ENCODE data around the gene TSPAN33. TPM values are rescaled to one million over a fixed set of nuclear protein-coding genes. Genes with fewer than 3 reads are reported as not detected.

Gene TSPAN33
- total and polyA plus RNA-seq, 2 of the 13 experiments (the other 11 are each of a cell fraction or from before 2014, with no cell fraction given), result 15.3 to 16.5 TPM

- TF ChIP-seq SIN3B (IDR thresholded peaks at IDR 0.05; ENCODE audit: low read length) (no peak), SRF (IDR thresholded peaks at IDR 0.05; ENCODE audit: low read depth, low read length) (no peak), ZSCAN25 (CRISPR knock-in tag; IDR thresholded peaks at IDR 0.05) (no peak), TBX3 (IDR thresholded peaks at IDR 0.05; ENCODE audit: borderline replicate concordance) (no peak), ZNF7 (CRISPR knock-in tag; IDR thresholded peaks at IDR 0.05) (no peak), AGO2 (optimal IDR thresholded peaks at IDR 0.05; ENCODE audit: low read depth, low read length) (no peak), GTF3A (CRISPR knock-in tag; conservative IDR thresholded peaks at IDR 0.05) (no peak), SATB2 (CRISPR knock-in tag; IDR thresholded peaks at IDR 0.05) (no peak), JUN (CRISPR knock-in tag; IDR thresholded peaks at IDR 0.05) (no peak), ZNF33B (CRISPR knock-in tag; IDR thresholded peaks at IDR 0.05) (no peak), ZNF780A (CRISPR knock-in tag; IDR thresholded peaks at IDR 0.05) (no peak), FOXA3 (CRISPR knock-in tag; IDR thresholded peaks at IDR 0.05) (peak; percentile 68), PHB2 (IDR thresholded peaks at IDR 0.05; ENCODE audit: partially characterized antibody) (no peak), SAP130 (CRISPR knock-in tag; IDR thresholded peaks at IDR 0.05; ENCODE audit: low read depth) (peak; percentile 44; the same call in 1 of the 2 replicates), TBP (CRISPR knock-in tag; IDR thresholded peaks at IDR 0.05) (no peak), TRAFD1 (CRISPR knock-in tag; IDR thresholded peaks at IDR 0.05; ENCODE audit: borderline replicate concordance) (no peak), ZHX2 (IDR thresholded peaks at IDR 0.05; ENCODE audit: low read depth) (no peak), ZHX2 (CRISPR knock-in tag; IDR thresholded peaks at IDR 0.05; ENCODE audit: borderline replicate concordance) (no peak), MTF1 (CRISPR knock-in tag; IDR thresholded peaks at IDR 0.05) (no peak), TFDP1 (CRISPR knock-in tag; IDR thresholded peaks at IDR 0.05; ENCODE audit: borderline replicate concordance) (peak; percentile 44; the same call in 1 of the 2 replicates), ZNF547 (CRISPR knock-in tag; IDR thresholded peaks at IDR 0.05) (no peak), ZSCAN30 (CRISPR knock-in tag; IDR thresholded peaks at IDR 0.05) (no peak), MIER3 (CRISPR knock-in tag; IDR thresholded peaks at IDR 0.05; ENCODE audit: borderline replicate concordance) (no peak), ZNF792 (CRISPR knock-in tag; IDR thresholded peaks at IDR 0.05) (no peak), ZNF766 (CRISPR knock-in tag; IDR thresholded peaks at IDR 0.05; ENCODE audit: borderline replicate concordance) (no peak)
These were observed at the start of gene TSPAN33 (continued) for GRCh38 chr7:129144095-129144833.

Measured in HepG2 (cell line).